ENCODE measurements around the gene TRPM3. TPM values are rescaled to one million over a fixed set of nuclear protein-coding genes. Genes with fewer than 3 reads are reported as not detected.

The TRPM3 gene
- total RNA-seq, 1 experiment from 2014 or later = 0.09 TPM

GRCh38 chr9:70580606-70581195 lies 540.7 kb downstream of the TRPM3 start:
- no peak for DNase-seq (ENCODE audit: low spot score)

- DNase-seq (ENCODE audit: low spot score) = no peak
These were observed 541.7 kb downstream of the TRPM3 start for GRCh38 chr9:70579686-70580085.

GRCh38 chr9:70578720-70579119 lies 542.7 kb downstream of the TRPM3 start:
- DNase-seq (ENCODE audit: low spot score) = no peak

GRCh38 chr9:70577671-70578070 lies 543.8 kb downstream of the TRPM3 start:
- DNase-seq (ENCODE audit: low spot score) = no peak

- no peak for DNase-seq (ENCODE audit: low spot score)
These were observed 545.3 kb downstream of the TRPM3 start for GRCh38 chr9:70576116-70576515.

GRCh38 chr9:70574151-70574837 lies 547.1 kb downstream of the TRPM3 start:
- no peak for DNase-seq (ENCODE audit: low spot score)

GRCh38 chr9:70573308-70573707 lies 548.1 kb downstream of the TRPM3 start:
- DNase-seq (ENCODE audit: low spot score) = no peak

GRCh38 chr9:70571258-70571657 lies 550.2 kb downstream of the TRPM3 start:
- DNase-seq (ENCODE audit: low spot score) = no peak

GRCh38 chr9:70569791-70570190 lies 551.6 kb downstream of the TRPM3 start:
- no peak for DNase-seq (ENCODE audit: low spot score)

- no peak for DNase-seq (ENCODE audit: low spot score)
These were observed 552.2 kb downstream of the TRPM3 start for GRCh38 chr9:70569070-70569772.

GRCh38 chr9:70567511-70567910 lies 553.9 kb downstream of the TRPM3 start:
- no peak for DNase-seq (ENCODE audit: low spot score)

- DNase-seq (ENCODE audit: low spot score) = no peak
These were observed 554.7 kb downstream of the TRPM3 start for GRCh38 chr9:70566751-70567150.

GRCh38 chr9:70566066-70566465 lies 555.4 kb downstream of the TRPM3 start:
- DNase-seq (ENCODE audit: low spot score) = no peak

- no peak for DNase-seq (ENCODE audit: low spot score)
These were observed 556.7 kb downstream of the TRPM3 start for GRCh38 chr9:70564468-70565335.

GRCh38 chr9:70563431-70564204 lies 557.8 kb downstream of the TRPM3 start:
- DNase-seq (ENCODE audit: low spot score) = no peak

- DNase-seq (ENCODE audit: low spot score) = no peak
These were observed 558.4 kb downstream of the TRPM3 start for GRCh38 chr9:70563010-70563409.

- DNase-seq (ENCODE audit: low spot score) = no peak
These were observed 559.5 kb downstream of the TRPM3 start for GRCh38 chr9:70561786-70562395.

- no peak for DNase-seq (ENCODE audit: low spot score)
These were observed 560.3 kb downstream of the TRPM3 start for GRCh38 chr9:70561111-70561510.

- no peak for DNase-seq (ENCODE audit: low spot score)
These were observed 562.3 kb downstream of the TRPM3 start for GRCh38 chr9:70559102-70559501.

- no peak for DNase-seq (ENCODE audit: low spot score)
These were observed 563.6 kb downstream of the TRPM3 start for GRCh38 chr9:70557661-70558369.

Measured in A172 (cell line).